HG03342 (cell line): Measurements from ENCODE around the gene ZNF804A.
"Not testable (repeated sequence)": the region's sequence is repeated elsewhere in the genome, so short reads cannot be mapped to it uniquely, and the experiment has no call there.

Experiments
- ATAC-seq: cut with Tn5 transposase; IDR thresholded peaks from one replicate; pipeline ENCODE4 v1.9.1; 2021; ENCODE audit warnings: mild to moderate bottlenecking, moderate library complexity; ENCODE audit not compliant: unreplicated experiment

The ZNF804A gene

DNA sequence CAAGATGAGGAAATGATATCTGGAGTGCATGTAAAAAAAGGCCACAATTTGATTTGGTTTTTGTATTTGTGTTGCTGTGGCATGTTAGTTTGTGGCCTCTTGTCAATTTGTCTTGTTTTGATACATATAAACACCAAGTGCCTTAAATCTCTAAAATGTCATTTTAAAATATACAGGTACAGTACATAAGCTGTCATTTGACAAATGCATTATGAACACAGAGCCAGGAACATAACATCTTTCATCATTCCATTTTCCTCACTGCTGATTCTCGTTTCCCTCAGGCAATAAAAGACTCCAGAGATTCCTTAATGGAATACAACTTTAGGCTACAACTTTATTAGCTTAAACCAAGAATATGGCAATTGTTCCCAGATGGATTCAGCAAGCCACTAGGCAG, 217.5 kb downstream of the ZNF804A start:
- ATAC-seq = no peak

DNA sequence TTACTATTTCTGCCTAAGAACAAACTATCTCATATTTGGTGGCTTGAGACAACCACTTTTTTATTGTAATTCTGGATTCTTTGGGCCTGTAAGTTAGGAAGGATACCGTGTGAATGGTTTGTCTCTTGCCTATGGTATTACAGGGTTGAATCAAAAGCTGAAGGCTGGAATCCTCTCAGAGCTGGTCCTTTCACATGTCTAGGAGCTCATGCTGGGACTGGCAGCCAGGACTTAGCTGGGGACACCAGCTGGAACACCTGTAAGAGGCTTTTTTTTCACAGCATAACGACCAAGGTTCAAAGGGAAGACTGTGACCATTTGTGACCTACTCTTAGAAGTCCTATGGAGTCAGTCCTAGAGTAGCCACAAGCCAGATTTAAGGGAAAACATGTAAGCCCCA, 226.3 kb downstream of the ZNF804A start:
- ATAC-seq = no peak

DNA sequence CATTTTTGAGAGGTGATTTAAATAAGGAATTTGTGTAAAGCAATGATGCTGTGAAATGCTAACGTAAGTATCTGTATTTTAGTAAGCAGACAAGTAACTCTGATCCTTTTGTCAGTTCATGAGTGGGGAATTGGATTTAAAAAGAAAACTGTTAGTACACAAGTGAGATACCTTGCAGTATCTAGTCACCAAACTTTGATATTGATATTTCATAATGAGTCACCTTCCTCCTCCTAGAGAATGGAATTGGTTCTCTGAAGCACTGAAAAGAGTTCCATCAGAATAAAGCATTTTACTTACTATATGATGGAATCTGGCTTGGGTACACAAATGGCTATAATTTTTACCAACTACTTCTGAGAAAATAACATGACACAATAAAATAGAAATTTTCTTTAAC, 232.2 kb downstream of the ZNF804A start:
- no peak for ATAC-seq

DNA sequence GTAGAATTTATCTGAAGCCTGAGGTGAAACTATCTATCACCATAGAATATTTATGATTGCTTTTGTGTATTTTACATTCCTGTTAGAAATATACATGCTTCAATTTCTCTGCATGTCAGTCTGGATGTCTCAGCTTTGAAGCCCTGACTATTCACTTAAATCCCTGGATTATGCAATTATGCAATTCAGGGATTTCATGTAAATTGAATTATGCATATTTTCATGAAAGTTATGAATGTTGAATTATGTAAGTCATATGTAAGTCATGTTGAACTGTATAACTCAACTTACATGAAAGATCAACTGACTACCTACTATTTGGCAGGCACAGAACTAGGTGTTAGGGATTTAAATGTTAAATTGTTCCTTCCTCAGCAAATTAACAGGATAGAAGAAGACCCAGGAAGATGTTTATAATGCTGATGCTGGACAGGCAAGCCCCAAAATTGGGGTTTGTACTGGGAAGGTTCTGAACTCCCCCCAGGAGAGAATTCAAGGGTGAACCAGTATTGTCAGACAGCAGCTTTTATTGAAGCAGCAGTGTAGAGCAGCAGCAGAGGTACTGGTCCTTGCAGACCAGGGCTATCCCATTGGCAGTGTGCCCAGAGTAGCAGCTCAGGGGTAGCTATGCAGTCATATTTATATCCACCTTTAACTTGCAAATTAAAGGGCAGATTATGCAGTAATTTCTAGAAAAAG, 236.5 kb downstream of the ZNF804A start:
- no peak for ATAC-seq

DNA sequence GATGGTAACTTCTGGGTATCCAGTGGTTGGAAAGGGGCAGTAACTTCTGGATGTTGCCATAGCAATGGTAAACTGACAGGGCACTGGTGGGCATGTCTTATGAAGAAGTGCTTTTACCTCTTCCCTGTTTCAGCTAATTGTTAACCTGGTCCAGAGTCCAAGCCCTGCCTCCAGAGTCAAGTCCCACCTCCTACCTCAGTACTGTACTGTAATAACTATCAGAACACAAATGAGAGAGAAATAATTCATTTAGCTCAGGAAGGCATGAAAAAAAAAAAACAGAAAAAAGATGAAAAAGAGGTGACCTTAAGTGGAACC, 237.0 kb downstream of the ZNF804A start:
- no peak for ATAC-seq

DNA sequence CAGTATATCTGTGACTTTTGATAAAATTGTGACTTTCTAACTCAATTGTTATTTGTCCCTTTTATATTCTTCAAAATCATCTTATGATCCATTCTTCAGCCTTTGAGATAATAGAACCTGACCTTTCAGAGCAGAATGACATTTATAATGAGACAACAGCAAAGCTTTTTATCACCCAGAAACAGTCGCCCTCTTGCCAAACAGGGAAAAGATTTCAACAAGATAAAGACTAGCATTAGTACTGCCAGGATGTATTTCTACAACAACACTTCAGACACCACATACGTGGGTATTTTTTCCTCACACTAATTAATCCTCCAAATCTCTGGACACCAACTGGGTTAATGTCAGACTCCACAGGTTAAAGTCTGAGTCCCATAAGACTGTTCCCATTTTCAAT, 249.0 kb downstream of the ZNF804A start:
- no peak for ATAC-seq

DNA sequence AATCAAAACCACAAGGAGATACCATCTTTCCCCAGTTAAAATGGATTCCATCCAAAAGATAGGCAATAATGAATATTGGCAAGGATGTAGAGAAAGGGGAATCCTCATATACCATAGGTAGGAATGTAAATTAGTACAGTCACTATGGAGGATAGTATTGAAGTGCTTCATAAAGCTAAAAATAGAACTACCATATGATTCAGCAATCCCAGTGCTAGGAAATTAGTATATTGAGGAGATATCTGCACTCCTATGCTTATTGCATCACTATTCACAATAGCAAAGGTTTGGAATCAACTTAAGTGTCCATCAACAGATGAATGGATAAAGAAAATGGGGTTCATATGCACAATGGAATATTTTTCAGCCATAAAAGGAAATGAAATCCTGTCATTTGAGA, 251.2 kb downstream of the ZNF804A start:
- no peak for ATAC-seq

DNA sequence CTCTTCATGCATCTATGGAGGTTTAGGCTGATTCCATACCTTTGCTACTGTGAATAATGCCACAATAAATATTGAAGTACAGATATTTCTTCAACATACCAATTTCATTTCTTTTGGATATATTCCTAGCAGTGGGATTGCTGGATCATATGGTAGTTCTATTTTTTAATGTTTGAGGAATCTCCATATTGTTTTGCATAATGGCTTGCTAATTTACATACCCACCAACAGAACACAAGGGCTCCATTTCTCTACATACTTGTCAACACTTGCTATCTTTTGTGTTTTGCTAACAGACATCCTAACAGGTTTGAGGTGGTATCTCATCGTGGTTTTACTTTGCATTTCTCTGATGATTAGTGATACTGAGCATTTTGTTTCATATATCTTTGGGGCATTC, 253.2 kb downstream of the ZNF804A start:
- ATAC-seq = no peak

DNA sequence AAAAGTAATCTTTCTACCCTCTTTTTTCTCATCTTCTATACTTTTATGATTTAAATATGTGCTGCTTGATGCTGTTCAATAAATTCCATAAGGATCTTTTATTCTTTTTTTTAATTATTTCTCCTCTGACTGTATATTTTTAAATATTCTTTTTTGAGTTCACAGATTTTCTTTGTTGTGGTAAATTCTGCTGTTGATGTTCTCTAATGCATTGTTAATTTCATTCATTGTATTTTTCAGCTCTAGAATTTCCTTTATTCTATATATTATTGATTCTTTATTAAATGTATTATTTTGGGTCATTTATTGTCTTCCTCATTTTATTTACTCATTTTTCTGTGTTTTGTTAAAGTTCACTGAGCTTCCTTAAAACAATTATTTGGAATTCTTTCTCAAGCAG, 260.9 kb downstream of the ZNF804A start:
- ATAC-seq = no peak

DNA sequence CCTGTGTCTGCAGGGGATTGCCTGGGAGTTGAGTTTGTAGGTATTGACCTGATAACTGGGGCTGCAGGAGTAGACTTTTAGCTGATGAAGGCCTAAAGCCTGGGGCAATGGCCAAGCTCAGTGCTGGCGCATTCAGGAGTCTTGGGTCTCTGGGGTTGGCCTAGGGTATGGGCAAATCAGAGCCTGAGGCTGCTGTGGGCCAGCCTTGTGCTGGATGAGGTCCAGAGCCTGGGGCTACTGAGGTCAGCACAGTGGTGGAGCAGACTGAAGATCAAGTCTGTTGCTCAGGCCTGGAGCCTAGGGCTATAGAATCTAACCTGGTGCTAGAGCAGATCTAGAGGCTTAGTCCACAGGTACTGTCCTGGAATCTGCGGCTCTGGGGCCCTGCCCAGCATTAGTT, 262.4 kb downstream of the ZNF804A start:
- no peak for ATAC-seq

DNA sequence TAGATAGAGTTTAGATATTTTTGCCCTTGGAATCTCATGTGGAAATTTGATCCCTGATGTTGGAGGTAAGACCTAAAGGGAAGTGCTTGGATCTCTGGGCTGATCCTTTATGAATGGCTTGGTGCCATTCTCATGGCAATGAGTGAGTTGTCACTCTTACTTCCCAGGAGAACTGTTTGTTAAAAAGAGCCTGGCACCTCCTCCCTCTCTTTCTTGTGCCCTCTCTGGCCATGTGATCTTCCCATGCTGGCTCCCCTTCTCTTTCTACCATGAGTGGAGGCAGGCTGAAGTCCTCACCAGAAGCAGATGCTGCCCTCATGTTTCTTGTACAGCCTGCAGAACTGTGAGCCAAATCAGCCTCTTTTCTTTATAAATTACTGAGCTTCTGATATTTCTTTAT, 276.9 kb downstream of the ZNF804A start:
- no peak for ATAC-seq

DNA sequence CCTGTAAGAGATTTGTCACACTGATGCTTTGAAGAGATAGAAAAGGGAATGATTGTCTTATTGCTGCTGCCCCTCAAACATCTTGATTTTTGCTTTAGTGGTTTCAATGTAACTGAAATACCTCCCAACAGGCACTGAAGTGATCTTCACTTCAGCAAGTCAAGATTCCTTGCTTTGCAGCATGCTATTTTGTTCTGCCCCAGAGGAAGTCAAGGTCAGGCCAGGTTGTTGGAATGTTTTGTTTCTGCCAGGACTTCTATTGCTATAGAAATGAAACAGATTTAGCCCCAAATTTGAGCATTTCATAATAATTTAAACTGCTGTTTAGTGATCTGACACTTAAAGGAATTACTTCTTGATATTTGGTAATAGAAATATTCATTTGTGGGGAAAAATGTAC, 277.6 kb downstream of the ZNF804A start:
- ATAC-seq = no peak

DNA sequence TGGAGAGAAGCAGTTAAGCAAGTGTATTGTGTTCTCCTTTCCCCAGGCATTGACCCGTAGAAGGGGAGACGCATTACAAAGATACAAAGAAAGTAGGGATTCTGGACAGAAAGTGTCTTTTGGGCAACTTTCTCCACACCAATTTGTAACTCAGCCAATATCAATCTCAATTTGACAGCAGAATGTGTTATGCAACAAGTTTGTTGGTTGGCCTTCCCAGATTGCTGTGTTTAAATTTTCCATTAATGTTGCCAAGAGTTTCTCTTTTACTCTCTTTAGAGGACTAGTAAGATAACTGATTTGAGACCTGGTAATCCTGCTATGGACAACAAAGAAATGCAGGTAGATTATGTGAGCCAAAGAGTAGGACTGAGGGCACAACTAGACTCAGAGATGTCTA, 279.6 kb downstream of the ZNF804A start:
- no peak for ATAC-seq

DNA sequence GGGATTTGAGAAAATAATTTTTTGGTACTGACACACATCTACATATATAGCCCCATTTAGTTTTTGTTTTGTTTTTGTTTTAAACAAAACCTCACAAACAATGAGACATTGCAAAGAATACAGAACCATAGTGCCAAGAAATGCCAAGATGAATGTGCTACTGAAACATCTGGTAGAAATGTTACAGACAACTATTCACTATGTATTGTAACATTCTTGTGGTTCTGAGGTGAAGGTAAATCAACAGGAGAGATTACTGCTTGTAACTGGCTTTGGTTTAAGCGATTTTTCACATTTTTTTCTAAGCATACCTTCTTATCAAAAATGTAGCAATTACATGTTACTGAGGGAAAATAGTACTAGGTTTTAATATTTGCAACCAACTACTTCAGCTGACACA, 281.3 kb downstream of the ZNF804A start:
- ATAC-seq = no peak

DNA sequence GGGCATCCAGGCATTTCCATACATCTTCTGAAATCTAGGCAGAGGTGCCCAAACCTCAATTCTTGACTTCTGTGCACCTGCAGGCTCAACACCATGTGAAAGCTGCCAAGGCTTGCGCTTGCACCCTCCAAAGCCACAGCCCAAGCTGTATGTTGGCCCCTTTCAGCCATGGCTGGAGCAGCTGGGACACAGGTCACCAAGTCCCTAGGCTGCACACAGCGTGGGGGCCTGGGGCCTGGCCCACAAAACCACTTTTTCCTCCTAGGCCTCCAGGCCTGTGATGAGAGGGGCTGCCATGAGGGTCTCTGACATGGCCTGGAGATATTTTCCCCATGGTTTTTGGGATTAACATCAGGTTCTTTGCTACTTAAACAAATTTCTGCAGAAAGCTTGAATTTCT, 288.3 kb downstream of the ZNF804A start:
- ATAC-seq = not testable (repeated sequence)

DNA sequence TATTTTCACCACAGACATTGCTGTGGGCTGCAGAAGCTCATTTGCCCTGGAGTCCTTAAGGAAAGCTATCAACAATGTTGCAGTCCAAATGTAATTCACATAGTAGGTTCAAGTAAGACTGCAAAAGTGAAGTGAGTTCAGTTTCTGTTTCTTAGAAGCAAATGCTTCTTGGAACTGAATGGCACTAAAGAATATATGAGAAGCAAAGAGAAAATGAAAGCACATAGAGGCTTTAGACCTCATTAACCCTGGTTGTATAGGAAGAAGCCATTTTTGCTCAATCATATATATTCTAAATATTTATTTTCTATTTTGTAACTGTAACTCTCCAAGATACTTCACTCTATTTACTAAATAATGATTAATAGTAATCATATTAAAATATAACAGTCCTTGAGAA, 292.0 kb downstream of the ZNF804A start:
- ATAC-seq = peak; percentile 69

DNA sequence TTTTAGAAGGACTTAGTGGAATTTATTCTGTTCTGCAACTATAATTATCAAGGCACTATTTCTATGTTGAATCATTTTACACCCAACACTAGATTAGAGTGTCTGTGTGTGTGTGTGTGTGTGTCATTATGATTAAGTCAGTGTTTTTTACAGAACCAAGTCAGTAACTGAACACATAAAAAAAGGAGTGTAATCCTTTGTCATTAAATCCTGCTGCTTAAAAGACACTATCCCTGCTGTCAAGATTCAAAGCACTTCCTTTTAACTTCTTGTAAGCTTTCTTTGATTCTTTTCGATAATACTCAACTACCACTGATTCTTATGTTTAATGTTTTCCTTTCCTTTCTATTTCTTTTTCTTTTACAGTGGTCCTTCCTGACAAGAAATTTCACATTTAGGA, 306.7 kb downstream of the ZNF804A start:
- ATAC-seq = no peak

DNA sequence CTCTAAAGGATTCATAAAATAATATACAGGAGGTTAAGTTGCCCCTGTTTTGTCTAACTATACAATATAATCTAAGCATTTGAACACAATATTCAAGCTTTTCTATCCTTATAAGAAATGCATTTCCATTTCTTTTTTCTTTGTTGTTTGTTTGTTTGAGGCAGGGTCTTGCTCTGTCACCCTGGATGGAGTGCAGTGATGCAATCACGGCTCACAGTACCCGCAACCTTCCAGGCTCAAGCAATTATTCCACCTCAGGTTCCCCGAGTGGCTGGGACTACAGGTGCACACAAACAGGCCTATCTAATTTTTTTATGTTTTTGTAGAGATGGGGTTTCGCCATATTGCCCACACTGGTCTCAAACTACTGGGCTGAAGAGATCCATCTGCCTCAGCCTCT, 307.8 kb downstream of the ZNF804A start:
- no peak for ATAC-seq

DNA sequence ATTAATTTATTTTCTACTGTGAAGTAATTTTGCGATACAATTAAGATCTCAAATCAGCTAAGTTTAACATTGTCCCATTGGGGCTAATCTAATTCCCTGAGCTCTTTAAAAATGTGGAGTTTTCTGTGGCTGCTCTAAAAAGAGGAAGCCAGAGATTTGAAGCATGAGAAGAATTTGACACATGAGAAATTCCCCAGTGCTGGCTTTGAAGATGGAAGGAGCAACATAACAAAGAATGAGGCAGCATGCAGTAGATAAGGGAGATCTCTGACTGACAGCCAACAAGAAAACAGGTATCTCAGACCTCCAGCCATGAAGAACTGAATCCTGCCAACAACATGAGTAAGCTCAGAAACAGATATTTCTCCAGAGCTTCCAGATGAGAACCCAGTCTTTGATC, 308.4 kb downstream of the ZNF804A start:
- ATAC-seq = no peak

DNA sequence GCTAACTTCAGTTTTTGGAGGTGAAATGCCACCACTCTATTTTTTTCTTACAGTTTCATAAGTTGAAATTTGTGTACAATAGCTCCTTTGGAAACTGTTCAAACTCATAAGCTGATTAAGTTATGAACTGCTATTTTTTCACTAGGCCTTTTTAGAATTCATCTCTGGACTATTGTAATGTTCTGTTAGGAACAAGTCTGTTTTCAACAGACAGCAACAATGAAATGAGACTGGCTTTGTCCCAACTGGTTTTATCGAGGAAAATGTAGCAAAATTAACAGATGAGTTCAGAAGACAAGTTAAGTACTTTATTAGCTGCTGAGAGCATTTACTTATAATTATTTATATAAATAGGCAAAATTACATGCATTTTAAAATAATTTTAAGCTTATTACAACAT, 310.6 kb downstream of the ZNF804A start:
- no peak for ATAC-seq

DNA sequence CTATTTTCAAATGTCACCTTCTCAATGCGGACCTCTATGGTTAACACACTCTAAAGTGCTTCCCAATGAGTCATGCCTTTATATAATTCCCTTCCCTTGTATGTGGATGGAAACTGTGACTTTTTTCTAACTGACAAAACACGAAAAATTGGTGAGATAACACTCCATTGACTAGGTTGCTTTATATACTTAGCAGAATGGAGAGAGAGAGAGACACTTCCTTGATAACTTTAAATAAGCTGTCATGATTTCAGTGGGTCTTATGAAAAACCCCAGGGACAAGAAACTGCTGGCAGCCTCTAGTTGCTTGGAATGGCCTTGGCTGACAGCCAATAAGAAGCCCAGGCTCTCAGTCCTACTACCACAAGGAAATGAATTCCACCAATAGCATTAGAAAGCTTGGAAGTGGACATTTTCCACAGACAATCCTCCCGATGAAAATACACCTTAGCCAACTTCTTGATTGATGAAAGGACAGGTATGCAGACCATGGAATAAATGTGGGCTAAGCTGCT, 322.2 kb downstream of the ZNF804A start:
- ATAC-seq = no peak

DNA sequence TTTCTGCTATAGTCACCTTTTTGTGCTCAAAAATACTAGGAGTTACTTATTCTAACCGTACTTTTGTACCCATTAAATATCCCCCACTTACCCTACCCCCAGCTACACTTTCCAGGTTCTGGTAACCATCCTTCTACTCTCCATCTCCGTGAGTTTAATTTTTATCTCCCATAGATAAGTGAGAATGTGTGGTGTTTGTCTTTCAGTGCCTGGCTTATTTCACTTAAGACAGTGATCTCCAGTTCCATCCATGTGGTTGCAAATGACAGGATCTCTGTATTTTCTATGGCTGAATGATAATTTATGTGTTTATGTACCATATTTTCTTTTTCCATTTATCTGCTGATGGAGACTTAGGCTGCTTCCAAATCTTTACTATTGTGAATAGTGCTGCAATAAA, 323.3 kb downstream of the ZNF804A start:
- no peak for ATAC-seq

DNA sequence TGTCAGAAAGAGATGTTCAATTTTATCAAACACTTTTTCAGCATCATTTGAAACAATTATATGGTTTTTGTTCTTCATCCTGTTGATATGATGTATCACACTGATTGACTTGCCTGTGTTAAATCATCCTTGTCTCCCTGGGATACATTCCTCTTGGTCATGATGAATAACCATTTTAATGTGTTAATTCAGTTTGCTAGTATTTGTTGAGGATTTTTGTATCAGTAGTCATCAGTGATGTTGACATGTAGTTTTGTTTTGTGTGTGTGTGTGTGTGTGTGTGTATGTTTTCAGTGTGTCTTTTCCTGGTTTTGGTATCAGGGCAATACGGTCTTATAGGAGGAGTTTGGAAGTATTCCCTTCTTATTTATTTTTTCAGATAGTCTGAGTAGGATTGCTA, 325.4 kb downstream of the ZNF804A start:
- no peak for ATAC-seq
